Effector CD4-positive, alpha-beta T cell (primary cell): ENCODE measurements around the gene RPS6KA2.
"Not testable (repeated sequence)": the region's sequence is repeated elsewhere in the genome, so short reads cannot be mapped to it uniquely, and the experiment has no call there.

ENCODE experiments used
- DNase-seq: peaks from one replicate; pipeline ENCODE4 v3.0.0-alpha.2; 2020

The RPS6KA2 gene

GRCh38 chr6:166588691-166589336, 38.2 kb downstream of the RPS6KA2 start:
- DNase-seq = no peak

- no peak for DNase-seq
Measured at GRCh38 chr6:166587631-166588413, 39.2 kb downstream of the RPS6KA2 start.

GRCh38 chr6:166586424-166587156, 40.5 kb downstream of the RPS6KA2 start, which contains the start of gene RAMACL:
Gene RAMACL (minus strand): TSS chr6:166586678. CDS start chr6:166586477, 201 bp downstream.
- peak; percentile 30 for DNase-seq

GRCh38 chr6:166584853-166585429, 42.1 kb downstream of the RPS6KA2 start:
- DNase-seq = no peak

- no peak for DNase-seq
Measured at GRCh38 chr6:166584155-166584554, 42.9 kb downstream of the RPS6KA2 start.

GRCh38 chr6:166583230-166583965, 43.7 kb downstream of the RPS6KA2 start:
- DNase-seq = no peak

GRCh38 chr6:166582258-166582657, 44.8 kb downstream of the RPS6KA2 start:
- no peak for DNase-seq

GRCh38 chr6:166581801-166582200, 45.2 kb downstream of the RPS6KA2 start:
- DNase-seq = not testable (repeated sequence)

- DNase-seq = no peak
Measured at GRCh38 chr6:166581091-166581511, 46.0 kb downstream of the RPS6KA2 start.

- no peak for DNase-seq
Measured at GRCh38 chr6:166580076-166581050, 46.7 kb downstream of the RPS6KA2 start.

GRCh38 chr6:166579237-166579850, 47.7 kb downstream of the RPS6KA2 start:
- no peak for DNase-seq

GRCh38 chr6:166578536-166579236, 48.4 kb downstream of the RPS6KA2 start:
- no peak for DNase-seq

- DNase-seq = no peak
Measured at GRCh38 chr6:166575205-166575604, 51.8 kb downstream of the RPS6KA2 start.

- DNase-seq = no peak
Measured at GRCh38 chr6:166573511-166574216, 53.4 kb downstream of the RPS6KA2 start.

GRCh38 chr6:166572370-166573261, 54.4 kb downstream of the RPS6KA2 start:
- no peak for DNase-seq

GRCh38 chr6:166570929-166571713, 55.9 kb downstream of the RPS6KA2 start:
- DNase-seq = no peak

GRCh38 chr6:166569206-166569605, 57.8 kb downstream of the RPS6KA2 start:
- DNase-seq = no peak
